HFFc6 (cell line): ENCODE results near the gene WNT5B. TPM values are rescaled to one million over a fixed set of nuclear protein-coding genes. Genes with fewer than 3 reads are reported as not detected.
A peak's percentile ranks its signal among the peaks of the same experiment; 100 is the strongest.

Experiments
- DNase-seq: peaks from one replicate; pipeline ENCODE4 v3.0.0-alpha.2; 2018
- H3K27ac Mint-ChIP-seq: 2 replicates; pipeline ENCODE4 v1.8.0; 2020; ENCODE audit warnings: mild to moderate bottlenecking, mixed read lengths
- H3K27me3 Mint-ChIP-seq: 2 replicates; pipeline ENCODE4 v1.8.0; 2021; ENCODE audit warnings: mild to moderate bottlenecking, moderate library complexity, mixed read lengths; ENCODE audit not compliant: insufficient read depth
- H3K36me3 Mint-ChIP-seq: 2 replicates; pipeline ENCODE4 v1.8.0; 2021; ENCODE audit warnings: low read depth, mixed read lengths
- H3K4me1 Mint-ChIP-seq: 2 replicates; pipeline ENCODE4 v1.8.0; 2020; ENCODE audit warnings: low read depth, mixed read lengths
- H3K4me3 Mint-ChIP-seq: 2 replicates; pipeline ENCODE4 v1.8.0; 2020; ENCODE audit warnings: mild to moderate bottlenecking, moderate library complexity, mixed read lengths
- H3K9me3 Mint-ChIP-seq: 2 replicates; pipeline ENCODE4 v1.8.0; 2020; ENCODE audit warnings: mild to moderate bottlenecking, mixed read lengths
- CTCF ChIP-seq: fragments of 200-600 bp; sonication (generic); IDR thresholded peaks from 2 replicates; pipeline ENCODE4 v1.5.0; 2021; ENCODE audit warnings: antibody characterized with exemption, mild to moderate bottlenecking
- total RNA-seq, 6 experiments: library from RNA; stranded (reverse); fragmentation: NEBNext Ultra II Directional; extraction: Animal tissue kit (Norgen Biotek cat#: 25700); gene quantifications; 2 replicates in 1 of 6; 3 replicates in 5 of 6; pipeline ENCODE4 v1.2.3, GENCODE V29; 2021

Gene WNT5B
- total RNA-seq, 6 experiments from 2014 or later, result 191 to 289 (median 200) TPM

- Mint-ChIP-seq H3K4me1 (peaks cover 82% of the 10 kb centered on the region), H3K27ac (peak overlapping the region; percentile 66), H3K9me3 (no peaks in the 10 kb centered on the region), H3K4me3 (no peak overlapping the region), H3K36me3 (peaks cover 14% of the 10 kb centered on the region), H3K27me3 (peaks cover 5% of the 10 kb centered on the region)
- TF ChIP-seq CTCF, result no peak
- DNase-seq, result no peak
These were observed 20.3 kb upstream of the WNT5B start for GRCh38 chr12:1608713-1609119.

GRCh38 chr12:1610072-1610643 is 18.9 kb upstream of the WNT5B start:
- TF ChIP-seq CTCF, result no peak
- Mint-ChIP-seq H3K9me3 (no peaks in the 10 kb centered on the region), H3K4me1 (peaks cover 80% of the 10 kb centered on the region), H3K27me3 (peaks cover 5% of the 10 kb centered on the region), H3K4me3 (no peak overlapping the region), H3K27ac (peak overlapping the region; percentile 73), H3K36me3 (peaks cover 22% of the 10 kb centered on the region)
- DNase-seq, result no peak

- peaks cover 80% of the 10 kb centered on the region for H3K4me1 Mint-ChIP-seq
- peak overlapping the region; percentile 94 for H3K27ac Mint-ChIP-seq
- peak overlapping the region; percentile 81 for H3K4me3 Mint-ChIP-seq
- no peak for TF ChIP-seq CTCF
- H3K27me3 Mint-ChIP-seq, result peaks cover 1% of the 10 kb centered on the region
- DNase-seq, result peak; percentile 86
- H3K36me3 Mint-ChIP-seq, result peaks cover 25% of the 10 kb centered on the region
- H3K9me3 Mint-ChIP-seq, result no peaks in the 10 kb centered on the region
These were observed 17.0 kb upstream of the WNT5B start for GRCh38 chr12:1611803-1612572.

- Mint-ChIP-seq H3K4me3 (no peak overlapping the region), H3K36me3 (peaks cover 15% of the 10 kb centered on the region), H3K27ac (0 out of 2 replicates have a peak overlapping the region, but pooled peaks have one; percentile 21), H3K4me1 (peaks cover 86% of the 10 kb centered on the region), H3K9me3 (no peaks in the 10 kb centered on the region), H3K27me3 (peaks cover 1% of the 10 kb centered on the region)
- no peak for DNase-seq
- no peak for TF ChIP-seq CTCF
These were observed 15.2 kb upstream of the WNT5B start for GRCh38 chr12:1613860-1614259.

GRCh38 chr12:1614360-1614759 is 14.7 kb upstream of the WNT5B start:
- H3K27ac Mint-ChIP-seq, result peak overlapping the region; percentile 68; the same call in 1 of the 2 replicates
- no peak for DNase-seq
- H3K4me3 Mint-ChIP-seq, result no peak overlapping the region
- no peak for TF ChIP-seq CTCF
- H3K4me1 Mint-ChIP-seq, result peaks cover 89% of the 10 kb centered on the region
- H3K27me3 Mint-ChIP-seq, result peaks cover 1% of the 10 kb centered on the region
- no peaks in the 10 kb centered on the region for H3K9me3 Mint-ChIP-seq
- peaks cover 19% of the 10 kb centered on the region for H3K36me3 Mint-ChIP-seq
